NB4 (cell line): ENCODE data around the gene BTBD9.

Experiments used
- MYC ChIP-seq: IDR thresholded peaks from 2 replicates; pipeline ENCODE4 v1.6.1; 2011; ENCODE audit warnings: low read depth, low read length
- POLR2A ChIP-seq: IDR thresholded peaks from 2 replicates; pipeline ENCODE4 v1.6.1; 2011; ENCODE audit warnings: mild to moderate bottlenecking; ENCODE audit not compliant: insufficient read length; ENCODE audit errors: extremely low read depth
- TF ChIP-seq, protein P1 (sequence below): IDR thresholded peaks from one replicate; pipeline ENCODE4 v1.5.1; 2012; ENCODE audit warnings: low read depth, low read length
- TF ChIP-seq, protein P2 (sequence below): IDR thresholded peaks from 2 replicates; pipeline ENCODE4 v1.6.1; 2011; ENCODE audit warnings: low read depth, low read length

DNA sequence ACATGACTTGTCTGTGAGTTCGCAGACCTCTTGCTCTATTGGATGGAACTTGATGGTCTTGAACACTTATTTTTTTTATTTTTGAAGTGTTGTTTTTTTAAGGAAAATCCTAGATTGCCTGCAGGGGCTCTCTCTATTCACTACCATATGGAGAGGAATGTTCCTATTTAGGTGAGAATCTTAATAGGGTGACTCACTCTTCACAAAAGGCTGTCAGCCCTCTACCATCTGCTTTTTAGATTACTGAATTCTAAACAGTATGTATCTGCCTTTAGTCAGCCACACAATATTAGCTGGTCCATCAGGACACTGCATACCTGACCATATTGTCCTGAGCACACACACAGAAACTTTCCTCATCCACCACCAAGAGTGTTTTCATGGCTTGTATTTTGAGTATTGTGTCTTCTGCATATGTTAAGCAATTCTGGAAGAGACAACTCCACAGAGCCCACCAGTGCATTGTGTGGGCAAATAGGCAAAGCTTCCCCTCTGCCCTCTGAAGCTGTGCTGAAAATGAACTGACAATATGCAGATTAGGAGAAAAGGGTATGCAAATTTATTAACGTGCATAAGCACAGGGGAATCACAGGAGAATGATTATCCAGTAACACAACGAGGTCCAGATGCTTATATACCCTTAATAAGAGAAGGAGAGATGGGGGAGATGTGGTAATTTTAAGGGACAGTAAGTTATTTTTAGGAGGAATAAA lies 6.6 kb upstream of the BTBD9 start:
- TF ChIP-seq, protein P1, sequence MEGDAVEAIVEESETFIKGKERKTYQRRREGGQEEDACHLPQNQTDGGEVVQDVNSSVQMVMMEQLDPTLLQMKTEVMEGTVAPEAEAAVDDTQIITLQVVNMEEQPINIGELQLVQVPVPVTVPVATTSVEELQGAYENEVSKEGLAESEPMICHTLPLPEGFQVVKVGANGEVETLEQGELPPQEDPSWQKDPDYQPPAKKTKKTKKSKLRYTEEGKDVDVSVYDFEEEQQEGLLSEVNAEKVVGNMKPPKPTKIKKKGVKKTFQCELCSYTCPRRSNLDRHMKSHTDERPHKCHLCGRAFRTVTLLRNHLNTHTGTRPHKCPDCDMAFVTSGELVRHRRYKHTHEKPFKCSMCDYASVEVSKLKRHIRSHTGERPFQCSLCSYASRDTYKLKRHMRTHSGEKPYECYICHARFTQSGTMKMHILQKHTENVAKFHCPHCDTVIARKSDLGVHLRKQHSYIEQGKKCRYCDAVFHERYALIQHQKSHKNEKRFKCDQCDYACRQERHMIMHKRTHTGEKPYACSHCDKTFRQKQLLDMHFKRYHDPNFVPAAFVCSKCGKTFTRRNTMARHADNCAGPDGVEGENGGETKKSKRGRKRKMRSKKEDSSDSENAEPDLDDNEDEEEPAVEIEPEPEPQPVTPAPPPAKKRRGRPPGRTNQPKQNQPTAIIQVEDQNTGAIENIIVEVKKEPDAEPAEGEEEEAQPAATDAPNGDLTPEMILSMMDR = no peak
- TF ChIP-seq, protein P2, sequence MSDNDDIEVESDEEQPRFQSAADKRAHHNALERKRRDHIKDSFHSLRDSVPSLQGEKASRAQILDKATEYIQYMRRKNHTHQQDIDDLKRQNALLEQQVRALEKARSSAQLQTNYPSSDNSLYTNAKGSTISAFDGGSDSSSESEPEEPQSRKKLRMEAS = no peak
- TF ChIP-seq POLR2A = no peak
- TF ChIP-seq MYC = no peak
